GM12891 (cell line): Measurements from ENCODE around the gene COG6.

Experiments used
- POLR2A ChIP-seq: IDR thresholded peaks from 2 replicates; pipeline ENCODE4 v1.6.1; 2011; ENCODE audit warnings: low read depth, low read length, control low read depth
- POLR2AphosphoS5 ChIP-seq: IDR thresholded peaks from 2 replicates; pipeline ENCODE4 v1.6.1; 2011; ENCODE audit warnings: low read depth, low read length, control low read depth

GRCh38 chr13:39665763-39666162, 10.3 kb downstream of the COG6 start:
- TF ChIP-seq POLR2A: no peak
- no peak for TF ChIP-seq POLR2AphosphoS5
